Measurements from ENCODE around the gene RNF225.
"Not testable (repeated sequence)": the region's sequence is repeated elsewhere in the genome, so short reads cannot be mapped to it uniquely, and the experiment has no call there.

The RNF225 gene

GRCh38 chr19:58408152-58409009 is 12.9 kb downstream of the RNF225 start, which contains the start of gene ZNF584:
TSS of gene ZNF584 (plus strand) at chr19:58408649. CDS start at chr19:58409148, 499 bp downstream.
- DNase-seq (ENCODE audit: low read depth in 2 of 2), result peak; percentile 90 to 92

- no peak for DNase-seq (ENCODE audit: low read depth in 2 of 2)
These were observed 13.7 kb downstream of the RNF225 start for GRCh38 chr19:58409010-58409790.

- no peak for DNase-seq (ENCODE audit: low read depth in 2 of 2)
These were observed 21.1 kb downstream of the RNF225 start for GRCh38 chr19:58416604-58417003.

GRCh38 chr19:58417071-58417470 is 21.6 kb downstream of the RNF225 start:
- DNase-seq (ENCODE audit: low read depth in 2 of 2), result no peak

GRCh38 chr19:58428617-58429016 is 33.2 kb downstream of the RNF225 start:
- DNase-seq (ENCODE audit: low read depth in 2 of 2), result no peak

- DNase-seq (ENCODE audit: low read depth in 2 of 2), result no peak
These were observed 34.3 kb downstream of the RNF225 start for GRCh38 chr19:58429745-58430144.

- DNase-seq (ENCODE audit: low read depth in 2 of 2), result no peak
These were observed 38.8 kb downstream of the RNF225 start for GRCh38 chr19:58434217-58434616.

- peak; percentile 88 to 93 for DNase-seq (ENCODE audit: low read depth in 2 of 2)
These were observed 44.4 kb downstream of the RNF225 start, which contains the start of gene ZNF132 for GRCh38 chr19:58439576-58440554. TSS of gene ZNF132 (minus strand) at chr19:58440153. CDS start at chr19:58439821, 332 bp downstream.

GRCh38 chr19:58440556-58440955 is 45.1 kb downstream of the RNF225 start:
- DNase-seq (ENCODE audit: low read depth in 2 of 2), result no peak

- DNase-seq (ENCODE audit: low read depth in 2 of 2), result not testable (repeated sequence)
These were observed 47.5 kb downstream of the RNF225 start for GRCh38 chr19:58442986-58443385.

Data from activated CD8-positive, alpha-beta memory T cell treated with anti-CD3 and anti-CD28 coated beads for 4 hours (primary cell).